HG03175 (cell line): Measurements from ENCODE around the gene MAP1LC3A.

ENCODE experiments used
- ATAC-seq: cut with Tn5 transposase; IDR thresholded peaks from one replicate; pipeline ENCODE4 v1.9.1; 2021; ENCODE audit warnings: mild to moderate bottlenecking, moderate library complexity; ENCODE audit not compliant: unreplicated experiment

MAP1LC3A gene

DNA sequence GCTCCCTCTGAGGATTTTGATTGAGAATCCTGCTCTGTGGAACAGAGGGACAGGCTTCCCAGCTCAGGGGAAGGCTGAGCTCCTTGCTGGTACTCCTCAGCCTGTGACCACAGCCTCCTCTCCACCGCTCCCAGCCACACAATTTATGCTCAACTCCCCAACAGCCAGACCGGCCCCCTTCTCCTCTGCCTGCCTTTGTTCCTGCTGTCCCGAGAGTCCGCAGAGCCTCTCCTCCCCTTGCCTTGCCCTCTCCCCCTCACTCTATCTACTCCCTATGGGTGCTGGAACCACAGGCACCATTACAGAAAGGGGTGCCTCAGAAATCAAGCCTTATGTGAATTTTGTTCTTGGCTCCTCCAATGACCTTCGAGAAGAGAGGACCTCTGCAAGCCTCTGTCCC is 15.9 kb downstream of the MAP1LC3A start:
- no peak for ATAC-seq

DNA sequence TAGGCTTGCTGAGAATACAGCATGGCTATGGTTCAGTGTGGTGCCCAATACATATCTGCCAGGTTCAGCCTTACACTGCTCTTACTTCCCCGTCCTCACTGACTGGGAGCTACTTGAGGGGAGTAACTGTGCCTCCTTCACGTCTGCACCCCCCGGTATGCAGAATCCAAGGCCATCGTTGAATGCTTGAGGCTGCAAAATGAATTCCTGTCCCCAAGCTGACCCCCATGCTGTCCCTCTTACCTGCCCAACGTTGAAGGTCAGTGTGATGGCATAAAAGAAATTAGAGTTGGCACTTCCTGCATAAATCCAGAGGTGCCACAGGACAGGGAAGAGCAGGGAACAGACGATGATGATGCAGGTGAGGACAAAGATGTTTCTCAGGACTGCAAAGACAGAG is 16.3 kb downstream of the MAP1LC3A start:
- ATAC-seq = no peak

DNA sequence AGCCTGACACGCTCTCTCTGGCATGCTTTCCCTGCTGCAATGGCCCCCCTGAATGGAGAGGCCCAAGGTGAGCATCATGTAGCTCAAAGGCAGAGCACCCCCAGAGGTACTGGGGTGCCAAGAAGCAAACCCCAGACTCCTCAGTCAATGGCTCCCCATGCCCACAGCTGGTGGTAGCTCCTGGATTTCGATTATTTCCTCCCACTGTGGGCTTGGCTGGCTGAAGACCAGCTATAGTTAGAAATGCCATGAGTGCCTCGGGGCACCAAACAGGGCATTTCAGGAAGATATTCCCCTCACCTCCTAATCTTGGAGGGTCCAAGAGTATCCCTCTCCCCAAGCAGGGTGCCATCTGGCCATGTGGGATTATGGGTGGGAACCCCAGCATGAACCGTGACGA is 16.8 kb downstream of the MAP1LC3A start:
- ATAC-seq = no peak

DNA sequence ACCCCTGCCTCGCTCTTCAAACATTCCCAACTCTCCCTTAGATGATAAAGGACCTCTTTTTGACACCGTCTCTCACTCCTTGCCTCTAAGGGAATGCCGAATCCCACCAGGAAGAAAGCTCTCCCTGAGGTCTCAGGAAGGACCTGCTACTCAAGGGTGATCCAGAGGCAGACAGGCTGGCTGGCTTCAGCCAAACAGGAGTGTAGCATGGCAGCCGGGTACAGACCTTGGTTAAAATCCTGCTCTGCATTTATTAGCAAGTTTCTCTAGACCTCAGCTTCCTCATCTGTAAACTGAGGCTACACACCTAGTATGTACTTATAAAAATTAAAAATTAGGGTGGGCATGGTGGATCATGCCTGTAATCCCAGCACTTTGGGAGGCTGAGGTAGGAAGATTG is 17.2 kb downstream of the MAP1LC3A start:
- ATAC-seq = no peak

DNA sequence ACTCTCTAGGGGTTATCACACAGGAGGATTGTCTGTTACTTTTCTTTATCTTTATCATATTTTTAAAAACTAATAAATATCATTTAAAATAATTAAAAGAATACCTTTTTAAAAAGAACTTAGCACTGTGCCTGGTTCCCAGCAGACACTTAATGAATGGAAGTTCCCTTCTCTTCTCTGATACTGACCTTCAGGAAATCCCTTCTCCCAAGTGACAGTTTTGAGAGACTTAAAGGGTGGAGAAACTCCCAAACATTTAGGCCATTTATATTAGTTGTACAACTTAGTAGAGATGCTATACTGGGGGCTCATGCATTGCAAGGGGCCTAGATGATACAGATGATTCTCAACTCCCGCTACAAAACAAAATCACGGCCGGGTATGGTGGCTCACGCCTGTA is 18.5 kb downstream of the MAP1LC3A start:
- ATAC-seq = no peak

DNA sequence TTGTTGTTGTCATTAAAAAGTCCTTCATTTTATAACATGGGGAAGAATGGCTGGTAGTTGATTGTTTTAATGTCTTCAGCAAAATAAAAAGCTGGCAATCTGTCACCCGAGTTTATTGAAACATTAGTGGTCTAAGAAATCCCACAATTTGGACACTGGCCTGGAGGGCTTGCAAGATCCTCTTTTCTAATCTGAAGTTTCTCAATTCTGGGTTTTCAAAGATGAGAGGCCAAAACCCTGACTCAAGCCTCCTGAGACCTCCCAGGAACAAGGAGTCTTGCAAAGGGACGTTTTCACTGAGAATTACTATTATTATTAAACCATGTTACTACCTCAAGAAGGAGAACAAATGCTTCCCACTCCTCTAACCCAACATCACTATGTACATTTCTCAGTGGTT is 19.5 kb downstream of the MAP1LC3A start:
- no peak for ATAC-seq

DNA sequence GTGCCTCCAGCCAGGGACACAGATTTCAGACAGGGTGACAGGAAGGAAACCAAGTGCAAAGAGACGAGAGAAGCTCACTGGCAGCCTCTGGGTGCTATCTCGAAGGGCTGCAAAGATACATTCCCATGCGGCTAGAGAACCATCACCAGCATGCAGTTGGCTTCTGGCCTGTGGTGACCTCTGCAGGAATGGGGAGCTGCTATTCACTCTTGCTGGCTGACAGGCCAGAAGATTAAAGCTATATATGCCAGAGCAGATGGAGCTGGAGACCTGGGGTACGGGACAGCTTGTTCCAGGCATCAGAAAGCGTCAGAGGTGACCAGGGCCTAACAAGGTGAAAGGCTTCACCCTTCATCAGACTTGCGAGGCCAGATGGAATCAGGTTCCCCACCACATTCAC is 20.0 kb downstream of the MAP1LC3A start:
- ATAC-seq = no peak

DNA sequence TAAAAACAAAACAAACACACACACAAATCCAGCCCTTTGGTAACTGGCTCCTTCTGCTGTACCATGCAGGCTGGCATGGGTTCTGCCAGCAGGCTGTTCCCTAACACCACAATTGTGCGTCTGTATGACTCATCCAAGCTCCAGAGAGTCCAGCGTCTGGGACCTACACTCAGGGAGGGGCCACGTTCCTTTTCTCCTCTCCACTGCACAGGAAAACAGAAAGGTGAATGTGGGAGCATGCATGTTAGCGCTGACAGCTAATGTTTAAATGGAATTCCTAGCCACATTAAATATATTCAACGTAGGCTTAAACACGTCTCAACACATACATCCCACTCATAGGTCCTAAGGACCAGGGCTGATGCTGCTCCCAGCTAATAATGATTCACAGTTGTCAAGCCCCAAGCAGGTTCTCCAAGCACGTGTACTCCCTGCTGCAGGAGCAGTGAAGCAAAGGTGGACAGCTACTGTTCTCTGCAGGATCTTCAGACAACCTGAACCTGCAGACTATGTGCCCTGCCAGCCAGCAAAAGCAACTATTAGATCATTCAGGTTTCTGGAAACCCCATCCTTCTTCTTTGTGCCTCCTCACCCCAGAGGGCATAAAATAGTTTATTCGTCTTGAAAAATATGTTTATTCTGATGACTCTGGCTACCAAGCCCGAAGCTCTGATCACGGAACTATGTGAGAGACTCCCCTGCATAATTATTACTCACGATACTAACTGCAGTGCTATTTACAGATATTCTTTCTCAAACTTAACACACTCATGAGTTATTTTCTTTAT is 20.9 kb downstream of the MAP1LC3A start:
- no peak for ATAC-seq

DNA sequence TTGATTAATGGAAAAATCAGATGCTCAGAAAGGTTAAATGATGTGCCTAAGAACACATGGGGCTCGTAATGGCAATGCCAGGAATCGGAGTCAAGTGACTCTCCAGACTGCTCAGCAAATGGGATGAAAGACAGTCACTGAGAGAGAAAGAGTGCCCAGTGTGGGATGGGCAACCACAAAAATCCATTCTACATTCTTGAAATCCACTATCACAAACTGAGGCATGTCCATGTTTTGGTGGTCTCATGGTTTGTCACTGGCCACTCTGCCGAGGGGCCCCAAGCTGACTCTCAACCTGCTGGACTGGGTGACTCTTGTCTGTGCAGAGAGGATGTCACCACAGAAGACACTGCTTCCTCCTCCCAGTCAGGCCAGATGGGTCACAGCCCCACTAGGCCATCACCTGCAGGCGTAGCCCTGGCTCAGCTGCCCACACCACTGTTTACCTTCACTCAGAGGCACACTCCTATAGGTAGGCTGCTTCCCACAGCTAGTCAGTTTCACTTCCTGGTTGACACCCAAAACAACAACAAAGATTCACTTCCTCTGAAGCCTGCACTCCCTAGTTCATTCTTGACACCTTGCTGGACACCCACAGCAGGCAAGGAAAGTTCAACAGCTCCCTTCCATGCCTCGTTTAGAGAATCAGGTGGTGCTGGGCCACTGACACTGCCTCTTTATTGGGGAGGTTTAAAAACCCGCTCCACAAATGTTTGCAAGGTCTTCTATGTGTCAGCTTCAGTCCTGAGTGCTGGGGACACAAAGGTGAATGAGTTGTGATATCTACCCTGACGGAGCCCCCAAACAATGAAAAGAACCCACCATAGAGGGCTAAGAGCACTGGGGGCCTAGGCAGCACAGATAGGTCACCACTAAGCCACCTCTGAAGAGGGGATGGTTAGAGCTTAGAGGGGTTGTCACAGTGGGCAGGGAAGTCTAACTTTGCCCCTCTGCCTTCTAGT is 21.7 kb downstream of the MAP1LC3A start:
- ATAC-seq = peak; percentile 66

DNA sequence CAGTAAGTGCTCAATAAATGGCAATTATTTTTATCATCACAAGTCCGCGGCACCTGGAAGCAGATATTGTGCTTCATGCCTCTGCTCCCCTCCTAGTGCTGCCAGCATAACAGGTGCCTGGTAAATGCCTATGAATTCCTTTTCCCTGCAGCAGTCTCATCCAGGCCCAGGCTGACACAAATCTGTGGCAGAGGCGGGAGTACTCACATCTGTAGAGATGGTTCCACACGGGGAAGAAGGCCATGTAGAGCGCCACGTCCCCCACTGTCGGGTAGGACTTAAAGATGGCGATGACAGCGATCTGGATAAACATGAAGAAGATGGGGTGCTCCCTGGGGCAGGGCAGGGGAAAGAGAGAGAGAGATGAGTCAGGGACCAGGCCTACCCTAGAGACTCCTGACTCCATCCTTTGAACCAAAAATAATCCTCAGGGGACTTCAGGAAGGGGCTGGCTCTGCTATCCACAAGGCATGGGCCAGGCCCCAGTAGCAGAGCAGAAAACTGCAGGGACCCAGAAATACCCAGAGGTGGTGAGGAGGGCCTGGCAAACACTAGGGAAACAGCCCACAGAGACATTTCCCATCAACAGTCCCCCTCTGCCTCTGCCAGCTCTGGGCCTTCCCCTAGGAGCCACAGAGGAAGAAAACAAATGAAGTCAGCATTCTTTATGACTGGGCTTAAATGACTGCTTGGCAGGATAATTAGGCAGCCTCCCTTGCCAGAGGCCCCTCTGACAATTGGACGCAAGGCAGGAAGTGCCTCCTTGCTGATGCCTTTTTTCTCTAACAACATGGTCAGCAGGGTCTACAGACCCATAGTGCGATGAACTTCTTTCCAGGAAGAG is 23.0 kb downstream of the MAP1LC3A start:
- no peak for ATAC-seq

DNA sequence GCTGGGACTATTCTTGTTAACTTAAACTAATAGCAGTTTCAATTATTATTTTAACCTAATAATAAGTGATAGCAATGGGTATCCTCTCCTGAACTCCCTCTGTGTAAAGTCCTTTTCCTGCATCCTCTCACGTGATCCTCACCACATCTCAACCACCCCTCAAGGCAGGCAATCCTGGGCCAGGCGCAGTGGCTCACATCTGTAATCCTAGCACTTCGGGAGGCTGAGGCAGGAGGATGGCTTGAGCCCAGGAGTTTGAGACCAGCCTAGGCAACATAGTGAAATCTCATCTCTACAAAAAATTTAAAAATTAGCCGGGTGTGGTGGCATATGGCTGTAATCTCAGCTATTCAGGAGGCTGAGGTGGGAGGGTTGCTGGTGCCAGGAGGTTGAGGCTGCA is 23.7 kb downstream of the MAP1LC3A start:
- ATAC-seq = no peak

DNA sequence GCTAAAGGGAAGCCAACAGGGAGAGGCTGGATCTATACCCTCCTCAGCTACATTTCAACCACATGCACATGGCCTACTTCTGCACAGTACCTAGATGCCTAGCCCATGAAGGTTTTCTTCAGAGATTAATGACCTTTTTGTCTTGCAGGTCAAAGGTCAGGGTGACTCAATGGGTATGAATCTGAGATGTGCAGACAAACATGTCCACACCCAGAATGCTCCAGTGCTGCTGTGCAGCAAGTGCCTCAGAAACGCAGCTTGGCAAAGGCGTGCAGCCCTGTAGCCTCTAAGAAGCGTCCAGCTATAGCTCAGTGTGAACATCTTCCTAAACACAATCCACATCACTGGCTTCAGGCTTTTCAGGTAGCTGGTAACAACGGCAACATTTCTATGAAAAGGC is 24.4 kb downstream of the MAP1LC3A start:
- no peak for ATAC-seq

DNA sequence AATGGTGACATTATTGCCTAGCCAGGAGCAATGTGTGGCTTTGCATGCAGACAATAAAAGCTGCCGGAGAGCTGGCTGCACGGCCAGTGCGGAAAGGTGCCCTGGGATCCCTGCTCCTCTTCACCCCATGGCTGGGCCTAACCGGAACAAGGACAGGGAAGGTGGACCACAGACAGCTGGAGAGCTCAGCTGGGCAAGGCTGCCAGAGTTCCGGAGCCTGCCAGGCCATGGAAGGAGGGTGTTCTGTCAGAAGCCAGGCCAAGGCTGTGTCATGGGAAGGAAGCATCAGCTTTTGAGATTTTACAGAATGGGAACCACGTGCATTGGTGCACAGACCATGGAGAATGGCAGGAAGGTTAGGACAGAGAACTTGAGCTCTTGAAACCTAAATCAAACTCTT is 25.0 kb downstream of the MAP1LC3A start:
- no peak for ATAC-seq

DNA sequence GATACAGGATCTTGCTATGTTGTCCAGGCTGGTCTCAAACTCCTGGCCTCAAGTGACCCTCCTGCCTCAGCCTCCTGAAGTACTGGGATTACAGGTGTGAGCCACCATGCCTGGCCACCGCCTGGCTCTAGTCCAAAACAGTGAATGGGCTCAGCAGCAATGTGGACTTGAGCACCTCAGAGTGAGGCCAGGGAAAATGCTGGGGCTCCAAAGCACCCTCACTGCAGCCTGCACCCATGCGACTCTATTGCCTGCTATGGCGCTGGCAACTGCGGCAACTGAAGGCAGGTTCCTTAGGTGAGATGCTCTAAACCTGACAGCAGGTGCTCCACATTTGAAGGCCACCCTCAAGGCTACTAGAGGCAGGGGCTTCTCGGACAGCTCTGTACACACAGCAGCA is 26.5 kb downstream of the MAP1LC3A start:
- no peak for ATAC-seq

DNA sequence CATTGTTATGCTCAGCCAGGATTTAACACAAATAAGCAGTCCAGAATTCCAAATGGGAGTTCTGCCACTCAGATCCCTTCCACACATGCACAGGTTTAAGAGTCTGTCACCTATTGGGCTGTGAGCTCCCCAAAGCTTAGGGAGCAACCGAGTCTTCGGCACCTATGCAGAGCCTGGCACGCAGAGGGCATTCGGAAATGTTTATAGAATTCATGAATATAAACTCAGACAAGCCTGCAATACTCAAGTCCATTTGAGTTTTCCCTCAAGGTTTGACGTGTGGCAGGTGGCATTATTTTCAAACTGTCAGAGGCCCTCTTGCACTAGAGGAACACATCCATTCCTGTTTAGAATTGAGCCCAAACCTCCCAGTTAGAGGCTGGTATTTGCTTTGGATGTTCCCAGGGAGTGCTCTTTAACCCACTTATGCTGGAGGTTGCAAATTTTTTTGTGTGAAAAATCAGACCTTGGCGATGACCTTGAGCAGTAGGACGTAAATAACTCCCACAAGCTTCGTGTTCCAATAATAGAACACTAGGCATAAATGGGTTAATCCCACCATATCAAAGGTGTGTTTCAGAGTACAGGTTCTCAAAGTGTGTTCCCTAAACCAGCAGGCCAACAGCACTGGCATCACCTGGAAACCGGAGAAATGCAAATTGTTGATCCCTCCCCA is 28.1 kb downstream of the MAP1LC3A start:
- ATAC-seq = no peak

DNA sequence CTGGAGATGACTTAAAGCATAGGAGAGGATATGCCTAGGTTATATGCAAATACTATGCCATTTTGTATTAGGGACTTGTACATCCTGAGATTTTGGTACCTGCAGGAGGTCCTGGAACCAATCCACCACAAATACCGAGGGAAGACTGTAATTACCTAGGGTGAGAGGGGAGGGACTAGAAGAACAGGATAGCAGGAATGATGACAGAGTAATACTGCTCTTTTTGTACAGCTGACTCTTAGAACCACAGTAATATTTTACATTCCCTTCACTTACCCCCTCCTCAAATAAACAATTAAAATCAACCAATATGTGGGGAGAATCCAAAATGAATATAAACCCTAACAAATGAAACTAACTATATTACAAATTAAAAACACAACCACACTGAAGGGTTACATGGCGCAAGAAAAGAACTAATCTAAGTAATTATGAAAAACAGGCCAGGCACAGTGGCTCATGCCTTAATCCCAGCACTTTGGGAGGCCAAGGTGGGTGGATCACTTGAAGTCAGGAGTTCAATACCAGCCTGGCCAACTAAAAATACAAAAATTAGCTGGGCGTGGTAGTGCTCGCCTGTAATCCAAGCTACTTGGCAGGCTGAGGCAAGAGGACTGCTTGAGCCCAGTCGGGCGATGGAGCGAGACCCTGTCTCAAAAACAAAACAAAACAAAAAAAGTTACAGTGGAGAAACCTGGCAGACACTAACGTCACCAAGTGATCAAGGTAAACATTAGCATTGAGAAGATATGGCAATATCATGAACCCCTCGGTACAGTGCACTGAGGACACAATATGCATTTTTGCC is 37.1 kb downstream of the MAP1LC3A start:
- no peak for ATAC-seq

DNA sequence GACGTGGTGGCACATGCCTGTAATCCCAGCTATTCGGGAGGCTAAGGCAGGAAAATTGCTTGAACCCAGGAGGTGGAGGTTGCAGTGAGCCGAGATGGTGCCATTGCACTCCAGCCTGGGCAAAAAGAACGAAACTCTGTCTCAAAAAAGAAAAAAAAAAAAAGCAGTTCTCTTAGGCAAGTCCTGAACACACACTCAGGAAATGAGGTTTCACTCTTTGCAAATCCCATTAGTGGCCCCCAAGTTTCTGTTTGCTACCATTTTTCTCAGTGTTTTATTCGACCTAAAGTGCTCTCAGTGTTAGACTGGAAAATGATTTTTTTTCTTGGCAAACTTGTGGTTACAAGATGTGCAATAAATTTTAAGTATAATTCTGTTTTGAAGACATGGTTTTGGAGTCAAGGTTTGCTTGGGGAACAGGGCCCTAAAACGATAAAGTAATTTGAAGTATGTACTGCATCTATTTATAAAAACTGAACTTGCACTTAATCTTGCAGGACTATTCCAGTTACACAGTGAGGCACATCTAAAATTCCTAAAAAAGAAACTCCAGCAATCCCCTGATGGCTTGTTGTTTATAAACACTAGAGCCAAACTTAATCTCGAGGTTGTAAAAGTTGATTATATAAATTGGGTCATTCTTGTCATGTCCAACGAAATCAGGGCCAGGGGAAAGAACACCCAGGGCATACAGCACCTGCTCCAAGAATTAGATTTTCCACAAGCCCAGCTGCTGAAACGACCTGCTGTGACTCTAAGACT is 42.6 kb downstream of the MAP1LC3A start:
- no peak for ATAC-seq

DNA sequence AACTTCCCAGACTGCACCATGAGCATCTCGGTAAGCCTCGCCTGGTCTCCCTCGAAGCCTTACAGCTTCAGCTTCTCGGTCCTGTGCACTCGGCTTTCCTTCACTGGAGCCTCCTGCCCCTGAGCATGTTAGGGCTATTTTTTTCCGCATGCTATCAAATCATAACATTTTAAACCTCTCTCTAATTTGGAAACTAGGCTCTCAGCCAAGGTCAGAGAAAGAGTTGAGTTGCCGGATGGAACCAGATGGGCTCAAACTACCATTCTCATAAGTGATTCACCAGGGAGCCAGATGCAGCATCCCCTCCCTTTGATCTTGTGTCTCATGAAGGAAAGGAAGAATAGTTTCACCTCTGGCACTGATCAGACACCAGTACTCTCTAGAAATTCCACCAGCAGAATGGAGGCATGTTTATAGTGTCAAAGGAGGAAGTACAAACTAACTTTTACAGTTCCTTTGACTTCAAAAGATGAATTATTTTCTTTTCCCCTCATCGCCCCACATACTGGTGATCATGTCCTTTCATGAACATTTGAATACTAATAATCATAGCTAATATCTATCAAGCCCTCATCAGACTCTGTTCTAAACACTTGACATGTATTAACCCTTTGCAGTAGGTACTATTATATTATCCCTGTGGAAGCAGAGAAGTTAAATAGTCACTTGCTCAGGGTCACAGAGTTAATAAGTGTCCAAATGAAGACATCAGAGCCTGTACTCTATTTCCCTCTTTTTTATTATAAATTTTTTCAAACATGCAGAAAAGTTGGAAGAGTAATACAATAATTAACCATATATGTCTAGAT is 46.7 kb downstream of the MAP1LC3A start:
- ATAC-seq = no peak
